ENCODE results near the gene RAB43.

RAB43 gene

GRCh38 chr3:129087904-129088303 is 33.7 kb downstream of the RAB43 start:
- DNase-seq: peak in 3 of 6 experiments; percentile 16 to 42 (median 21)

GRCh38 chr3:129087138-129087702 is 34.4 kb downstream of the RAB43 start:
- DNase-seq: no peak

GRCh38 chr3:129085818-129086217 is 35.8 kb downstream of the RAB43 start:
- DNase-seq: no peak

GRCh38 chr3:129085165-129085715 is 36.4 kb downstream of the RAB43 start:
- DNase-seq: no peak

GRCh38 chr3:129084501-129084900 is 37.1 kb downstream of the RAB43 start:
- DNase-seq: no peak

- no peak for DNase-seq
Observed at GRCh38 chr3:129082026-129082425, 39.6 kb downstream of the RAB43 start.

- no peak for DNase-seq
Observed at GRCh38 chr3:129081503-129081902, 40.1 kb downstream of the RAB43 start.

- DNase-seq: no peak
Observed at GRCh38 chr3:129078510-129078909, 43.1 kb downstream of the RAB43 start.

GRCh38 chr3:129077222-129077621 is 44.4 kb downstream of the RAB43 start:
- no peak for DNase-seq

- DNase-seq: no peak
Observed at GRCh38 chr3:129070086-129070885, 51.3 kb downstream of the RAB43 start.

GRCh38 chr3:129069313-129070085 is 52.1 kb downstream of the RAB43 start:
- peak in 1 of 6 experiments; percentile 7 for DNase-seq

- DNase-seq: peak in 1 of 6 experiments; percentile 14
Observed at GRCh38 chr3:129068291-129068886, 53.2 kb downstream of the RAB43 start.

- peak in 4 of 6 experiments; percentile 11 to 48 (median 26) for DNase-seq
Observed at GRCh38 chr3:129067719-129068118, 53.9 kb downstream of the RAB43 start.

- DNase-seq: no peak
Observed at GRCh38 chr3:129065720-129066073, 55.9 kb downstream of the RAB43 start.

- DNase-seq: no peak
Observed at GRCh38 chr3:129065016-129065719, 56.4 kb downstream of the RAB43 start.

- DNase-seq: no peak
Observed at GRCh38 chr3:129063841-129064482, 57.6 kb downstream of the RAB43 start.

GRCh38 chr3:129063091-129063640 is 58.4 kb downstream of the RAB43 start:
- DNase-seq: no peak

- no peak for DNase-seq
Observed at GRCh38 chr3:129061888-129062834, 59.4 kb downstream of the RAB43 start.

GRCh38 chr3:129061023-129061887 is 60.3 kb downstream of the RAB43 start:
- no peak for DNase-seq
